ENCODE results near the gene LRRC45. TPM values are rescaled to one million over a fixed set of nuclear protein-coding genes. Genes with fewer than 3 reads are reported as not detected.

The LRRC45 gene
- total and polyA plus RNA-seq, 9 of the 15 experiments (the other 6 are each of a cell fraction or from before 2014, with no cell fraction given): 3.5 to 21.5 (median 11.2) TPM; not detected in 2

DNA sequence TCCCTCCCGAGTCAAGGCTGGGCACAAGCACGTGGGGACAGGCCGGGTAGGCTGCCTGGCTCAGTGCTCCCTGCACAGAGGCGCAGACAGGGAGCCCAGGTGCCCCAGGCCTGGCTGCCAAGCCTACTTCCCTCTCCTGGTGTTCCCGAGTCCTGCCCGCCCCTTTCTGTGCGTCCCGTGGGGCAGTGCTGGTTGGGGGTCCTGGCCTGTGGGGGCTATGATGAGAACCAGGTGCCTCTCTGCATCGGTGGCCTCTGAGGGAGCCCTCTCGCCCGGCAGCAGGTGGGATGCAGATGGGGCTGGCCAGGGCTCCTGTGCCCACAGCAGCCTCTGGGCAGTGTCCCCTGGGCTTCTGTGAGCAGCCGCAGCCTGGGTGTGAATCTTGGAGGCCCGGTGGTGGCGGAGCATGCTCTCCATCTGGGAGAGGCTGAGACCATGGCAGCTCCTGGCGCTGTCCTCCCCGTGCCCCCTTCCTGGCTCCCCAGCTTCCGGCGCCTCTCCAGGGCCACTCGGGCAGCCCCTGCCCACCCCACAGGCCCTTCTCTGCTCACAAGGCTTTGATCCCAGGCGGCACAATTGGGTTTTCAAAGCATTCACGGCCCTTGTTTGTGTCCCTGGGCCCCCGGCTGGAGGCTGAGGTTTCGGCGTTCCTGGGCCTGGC, 7.7 kb upstream of the LRRC45 start (continued):
- TF ChIP-seq ZBTB33 (CRISPR knock-in tag; IDR thresholded peaks at IDR 0.05): peak; percentile 42; the same call in 1 of the 2 replicates
- no peak for TF ChIP-seq TRIM25 (IDR thresholded peaks at IDR 0.05; ENCODE audit: borderline replicate concordance)

DNA sequence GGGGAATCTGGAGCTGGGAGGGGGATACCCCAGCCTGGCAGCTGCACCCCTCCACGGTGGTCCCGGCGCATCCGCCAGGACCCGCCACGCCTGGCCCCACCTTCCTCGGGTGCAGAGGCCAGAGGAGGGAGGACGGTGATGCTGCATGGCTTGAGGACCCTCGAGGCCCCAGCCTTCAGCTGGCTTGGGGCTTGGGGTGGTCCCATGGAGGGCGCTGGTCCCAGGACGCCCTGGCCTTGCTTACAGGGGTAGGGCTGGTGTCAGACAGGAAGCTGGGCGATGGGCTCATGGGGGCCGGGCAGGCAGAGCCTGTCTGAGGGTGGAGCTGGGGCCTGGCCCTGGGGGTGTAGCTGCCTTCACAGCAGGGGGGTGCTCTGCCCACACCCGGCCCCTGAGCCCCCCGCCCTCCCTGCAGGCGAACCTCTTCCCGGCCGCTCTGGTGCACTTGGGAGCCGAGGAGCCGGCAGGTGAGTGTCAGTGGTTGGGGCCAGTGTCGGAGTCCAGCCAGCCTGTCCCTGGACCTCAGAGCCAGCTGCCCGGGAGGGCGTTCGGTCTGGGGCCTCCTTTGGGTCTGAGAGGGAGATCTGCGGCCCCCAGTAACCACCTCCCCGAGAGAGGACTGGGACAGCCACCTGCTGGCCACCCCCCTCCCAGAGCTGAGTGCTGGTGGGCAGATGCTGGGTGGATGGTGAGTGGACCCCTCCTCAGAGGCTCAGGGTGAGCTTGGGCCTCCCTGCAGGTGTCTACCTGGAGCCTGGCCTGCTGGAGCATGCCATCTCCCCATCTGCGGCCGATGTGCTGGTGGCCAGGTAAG, 6.8 kb upstream of the LRRC45 start:
- Histone ChIP-seq H3K27me3 (ENCODE audit: control insufficient read depth in 2 of 2, insufficient read depth in 2 of 2, low read length in 2 of 2) (no peaks in the 10 kb centered on the region), H2AFZ (ENCODE audit: low read depth, low read length) (no peak overlapping the region), H4K20me1 (replicated peaks; ENCODE audit: control insufficient read depth, insufficient read depth, low read length) (peaks cover 14% of the 10 kb centered on the region), H3K9ac (ENCODE audit: insufficient read depth in 1 of 2, low read depth in 2 of 2, low read length in 2 of 2) (no peak overlapping the region), H3K79me2 (ENCODE audit: control insufficient read depth, insufficient read depth, low read length) (peaks cover 13% of the 10 kb centered on the region), H3K9me1 (ENCODE audit: control insufficient read depth, insufficient read depth, low read length) (no peaks in the 10 kb centered on the region), H3K4me1 (replicated peaks in 1 of 2; ENCODE audit: control insufficient read depth in 2 of 2, insufficient read depth in 2 of 2, low read length in 2 of 2) (peaks cover 11 to 96% of the 10 kb centered on the region in 2 experiments; a peak in 4 of 5 replicates), H3K4me2 (ENCODE audit: insufficient read depth, low read length) (no peak overlapping the region), H3K9me3 (replicated peaks; ENCODE audit: control insufficient read depth, insufficient read depth, low read depth, low read length) (no peaks in the 10 kb centered on the region), H3K27ac (ENCODE audit: extremely low read depth, low read depth, low read length) (no peak overlapping the region), H3K4me3 (no peak overlapping the region), H3K36me3 (ENCODE audit: control insufficient read depth, insufficient read depth, low read length) (peaks cover 30% of the 10 kb centered on the region; the same call in 1 of the 3 replicates)
- 85% methylated on average over 15 of the region's 28 CpGs for WGBS (ENCODE audit: insufficient coverage, low coverage, missing lambda C conversion rate)
- CTCF ChIA-PET (ENCODE audit: low intra/inter-chr PET ratio): no interaction called here
- TF ChIP-seq POLR2G (IDR thresholded peaks at IDR 0.05; ENCODE audit: low read depth, low read length) (peak; percentile 50), KDM2B (CRISPR knock-in tag; IDR thresholded peaks at IDR 0.05) (no peak), RBM22 (IDR thresholded peaks at IDR 0.05; ENCODE audit: low read depth, low read length, poor library complexity, severe bottlenecking) (peak; percentile 15)
- FAIRE-seq (no peak), DNase-seq (ENCODE audit: extremely low read depth in 1 of 4, low spot score in 3 of 4) (no peak), ATAC-seq (no peak)
- POLR2A ChIA-PET: interaction anchor here (0.7 to 1.0 kb wide), 2 partner anchors 19 to 73 kb away, joined by 3 to 4 read pairs; no protein-coding TSS in a partner anchor
- in situ Hi-C loops (cut with MboI) (no loop called here), intact Hi-C loops (cut with micrococcal nuclease) (no loop called here)
- BruUV-seq (replicated peaks): no TSS peak
